Measurements from ENCODE around the gene IFRD2. TPM values are rescaled to one million over a fixed set of nuclear protein-coding genes. Genes with fewer than 3 reads are reported as not detected.
A peak's percentile ranks its signal among the peaks of the same experiment; 100 is the strongest.

The IFRD2 gene
- polyA plus RNA-seq, 1 of the 3 experiments (the other 2 are of a cell fraction), result 73.2 TPM

- TF ChIP-seq IRF3 (IDR thresholded peaks at IDR 0.05; ENCODE audit: low read depth, low read length) (no peak), MEF2A (IDR thresholded peaks at IDR 0.05; ENCODE audit: borderline replicate concordance, low read depth) (no peak), NRF1 (IDR thresholded peaks at IDR 0.05; ENCODE audit: low read depth, low read length) (no peak), JUND (IDR thresholded peaks at IDR 0.05) (no peak)
- H3F3A ChIP-seq (replicated peaks; ENCODE audit: insufficient read depth), result peaks cover 32% of the 10 kb centered on the region
- peaks cover 100% of the 10 kb centered on the region for H3K79me2 ChIP-seq (ENCODE audit: insufficient read depth)
- POLR2A ChIA-PET, result no interaction called here
- H3K4me1 ChIP-seq (ENCODE audit: control insufficient read depth in 1 of 2, insufficient read depth in 2 of 2, low read depth in 1 of 2, low read length in 1 of 2), result peaks cover 15 to 35% of the 10 kb centered on the region in 2 experiments; a peak in 3 of 4 replicates
- H3K27me3 ChIP-seq (ENCODE audit: insufficient read depth), result no peaks in the 10 kb centered on the region
- CTCF ChIA-PET, result interaction anchor here (19.2 to 61.6 kb wide), 3 partner anchors 7 to 55 kb away, joined by 433 to 1375 read pairs (median 433); partner anchors contain the start of genes GNAI2 and GNAT1
- no peaks in the 10 kb centered on the region for H3K9me2 ChIP-seq
- peaks cover 0 to 13% of the 10 kb centered on the region in 2 experiments for H3K36me3 ChIP-seq (replicated peaks in 1 of 2; ENCODE audit: control insufficient read depth in 1 of 2, insufficient read depth in 2 of 2, low read length in 1 of 2)
- no peaks in the 10 kb centered on the region for H3K9me3 ChIP-seq
- H3K4me3 ChIP-seq (ENCODE audit: low read depth in 2 of 2, low read length in 1 of 2), result no peak overlapping the region
- peaks cover 75% of the 10 kb centered on the region for H4K20me1 ChIP-seq (ENCODE audit: insufficient read depth)
- H3K4me2 ChIP-seq, result no peak overlapping the region
- H3K9ac ChIP-seq, result no peak overlapping the region
- H3K27ac ChIP-seq (ENCODE audit: low read depth in 2 of 2, low read length in 1 of 2), result no peak overlapping the region; a peak in 1 of 4 replicates
- 100% methylated on average over 1 of the region's 4 CpGs for WGBS (ENCODE audit: low lambda C conversion rate)
- H2AFZ ChIP-seq (ENCODE audit: low read depth), result no peak overlapping the region
- DNase-seq, result no peak
Measured at GRCh38 chr3:50241163-50241562, 51.1 kb downstream of the IFRD2 start.

- TF ChIP-seq FOXJ3 (CRISPR knock-in tag; IDR thresholded peaks at IDR 0.05) (no peak), SIN3A (IDR thresholded peaks at IDR 0.05; ENCODE audit: borderline replicate concordance, low read depth, low read length) (no peak), RCOR1 (IDR thresholded peaks at IDR 0.05; ENCODE audit: low read length) (no peak), TCF12 (IDR thresholded peaks at IDR 0.05) (no peak), MEF2A (IDR thresholded peaks at IDR 0.05; ENCODE audit: borderline replicate concordance, low read depth) (no peak)
- Histone ChIP-seq H2AFZ (ENCODE audit: low read depth) (no peak overlapping the region), H3K27ac (ENCODE audit: low read depth in 2 of 2, low read length in 1 of 2) (no peak overlapping the region), H3K9me2 (no peaks in the 10 kb centered on the region), H3K4me1 (ENCODE audit: control insufficient read depth in 1 of 2, insufficient read depth in 2 of 2, low read depth in 1 of 2, low read length in 1 of 2) (peaks cover 8 to 26% of the 10 kb centered on the region in 2 experiments; a peak in 2 of 4 replicates), H4K20me1 (ENCODE audit: insufficient read depth) (peaks cover 67% of the 10 kb centered on the region), H3K4me3 (ENCODE audit: low read depth in 2 of 2, low read length in 1 of 2) (no peak overlapping the region; a peak in 1 of 4 replicates), H3F3A (replicated peaks; ENCODE audit: insufficient read depth) (peaks cover 24% of the 10 kb centered on the region), H3K27me3 (ENCODE audit: insufficient read depth) (no peaks in the 10 kb centered on the region), H3K4me2 (peak overlapping the region; percentile 96), H3K36me3 (replicated peaks in 1 of 2; ENCODE audit: control insufficient read depth in 1 of 2, insufficient read depth in 2 of 2, low read length in 1 of 2) (peaks cover 0 to 13% of the 10 kb centered on the region in 2 experiments), H3K9me3 (no peaks in the 10 kb centered on the region), H3K79me2 (ENCODE audit: insufficient read depth) (peaks cover 87% of the 10 kb centered on the region), H3K9ac (no peak overlapping the region)
- ChIA-PET POLR2A (interaction anchor here (0.6 kb wide), 1 partner anchor 25 kb away, joined by 3 read pairs; no protein-coding TSS in a partner anchor), CTCF (interaction anchor here (19.2 to 61.6 kb wide), 3 partner anchors 7 to 53 kb away, joined by 433 to 1375 read pairs (median 433); partner anchors contain the start of genes GNAI2 and GNAT1)
- no peak for DNase-seq
- WGBS (ENCODE audit: low lambda C conversion rate), result 89% methylated on average over 4 of the region's 4 CpGs
Measured at GRCh38 chr3:50239649-50240048, 52.6 kb downstream of the IFRD2 start.

GRCh38 chr3:50238549-50239026 lies 53.6 kb downstream of the IFRD2 start:
- WGBS (ENCODE audit: low lambda C conversion rate), result 76% methylated on average over 6 of the region's 7 CpGs
- Histone ChIP-seq H3F3A (replicated peaks; ENCODE audit: insufficient read depth) (peaks cover 13% of the 10 kb centered on the region), H3K4me1 (ENCODE audit: control insufficient read depth in 1 of 2, insufficient read depth in 2 of 2, low read depth in 1 of 2, low read length in 1 of 2) (peaks cover 8 to 26% of the 10 kb centered on the region in 2 experiments; a peak in 2 of 4 replicates), H3K9me2 (no peaks in the 10 kb centered on the region), H3K79me2 (ENCODE audit: insufficient read depth) (peaks cover 76% of the 10 kb centered on the region), H3K4me3 (ENCODE audit: low read depth in 2 of 2, low read length in 1 of 2) (peak overlapping the region; percentile 82 to 98), H2AFZ (ENCODE audit: low read depth) (no peak overlapping the region), H3K27ac (ENCODE audit: low read depth in 2 of 2, low read length in 1 of 2) (peak overlapping the region; percentile 60 to 90), H3K36me3 (replicated peaks in 1 of 2; ENCODE audit: control insufficient read depth in 1 of 2, insufficient read depth in 2 of 2, low read length in 1 of 2) (peaks cover 0 to 11% of the 10 kb centered on the region in 2 experiments), H3K9ac (peak overlapping the region; percentile 95), H3K4me2 (peak overlapping the region; percentile 96), H3K27me3 (ENCODE audit: insufficient read depth) (no peaks in the 10 kb centered on the region), H3K9me3 (no peaks in the 10 kb centered on the region), H4K20me1 (ENCODE audit: insufficient read depth) (peaks cover 58% of the 10 kb centered on the region)
- DNase-seq, result no peak
- ChIA-PET CTCF (interaction anchor here (0.6 to 61.6 kb wide), 6 partner anchors 6 to 200 kb away, joined by 3 to 1375 read pairs (median 218); partner anchors contain the start of genes GNAI2 and GNAT1), POLR2A (interaction anchor here (0.6 to 1.0 kb wide), 3 partner anchors 21 to 42 kb away, joined by 3 read pairs; no protein-coding TSS in a partner anchor)
- TF ChIP-seq YY1 (IDR thresholded peaks at IDR 0.05; ENCODE audit: low read depth) (no peak), MAX (IDR thresholded peaks at IDR 0.05; ENCODE audit: low read depth) (no peak), SIN3A (IDR thresholded peaks at IDR 0.05; ENCODE audit: borderline replicate concordance, low read depth, low read length) (no peak), RAD21 (IDR thresholded peaks at IDR 0.05; ENCODE audit: low read length) (no peak), GABPA (IDR thresholded peaks at IDR 0.05; ENCODE audit: low read depth) (no peak), FOXM1 (IDR thresholded peaks at IDR 0.05; ENCODE audit: low read depth) (no peak), FOXJ3 (CRISPR knock-in tag; IDR thresholded peaks at IDR 0.05) (no peak), ZBTB33 (IDR thresholded peaks at IDR 0.05; ENCODE audit: borderline replicate concordance, low read depth) (no peak), IRF3 (IDR thresholded peaks at IDR 0.05; ENCODE audit: low read depth, low read length) (no peak), TCF12 (IDR thresholded peaks at IDR 0.05) (no peak), TEAD4 (IDR thresholded peaks at IDR 0.05; ENCODE audit: borderline replicate concordance, insufficient read depth) (no peak)

Data from SK-N-SH (cell line).